CD4-positive, alpha-beta T cell (primary cell): ENCODE measurements around the gene MAPT. TPM values are rescaled to one million over a fixed set of nuclear protein-coding genes. Genes with fewer than 3 reads are reported as not detected.

Experiments
- ATAC-seq: fragments of 200-7000 bp; cut with Tn5 transposase; one replicate; pipeline ENCODE4 v1.10.0; 2022; ENCODE audit warnings: mild to moderate bottlenecking; ENCODE audit not compliant: poor library complexity
- CTCF ChIA-PET: fragments of 350-600 bp; sonication (Branson Sonifier 250); formaldehyde crosslinking; loops from one replicate; lab custom pipeline; 2021; ENCODE audit warnings: antibody characterized with exemption, inconsistent platforms; lab: Charles Lee
- POLR2A ChIA-PET: fragments of 350-600 bp; sonication (Branson Sonifier 250); formaldehyde crosslinking; loops from one replicate; lab custom pipeline; 2021; ENCODE audit warnings: antibody characterized with exemption, inconsistent platforms; lab: Charles Lee
- DNase-seq, 14 experiments: peaks; one replicate each; pipeline ENCODE4 v3.0.0-alpha.2; 2013 to 2020; ENCODE audit warnings: mixed read lengths in 2 of 14
- H3K27ac ChIP-seq, 2 donors: one replicate each; pipeline versions ENCODE4 v1.5.1 to v1.7.0; 2013; ENCODE audit warnings: low read length in 2 of 2, low read depth in 1 of 2, mild to moderate bottlenecking in 1 of 2
- H3K27me3 ChIP-seq, 2 experiments: 1 replicate in 1 of 2; 2 replicates in 1 of 2; pipeline versions ENCODE4 v1.6.1 to v1.7.0; 2013; ENCODE audit warnings: low read length in 2 of 2, control low read depth in 1 of 2, mild to moderate bottlenecking in 1 of 2, moderate library complexity in 1 of 2; ENCODE audit not compliant: insufficient read depth in 2 of 2, control insufficient read depth in 1 of 2
- H3K36me3 ChIP-seq: one replicate; pipeline ENCODE4 v1.6.1; 2013; ENCODE audit warnings: low read length, control low read depth; ENCODE audit not compliant: insufficient read depth
- H3K4me1 ChIP-seq: one replicate; pipeline ENCODE4 v1.6.1; 2013; ENCODE audit warnings: low read length, control low read depth; ENCODE audit not compliant: insufficient read depth
- H3K4me3 ChIP-seq: one replicate; pipeline ENCODE4 v1.5.1; 2013; ENCODE audit warnings: mild to moderate bottlenecking, low read length, moderate library complexity
- H3K9me3 ChIP-seq, 2 experiments: 1 replicate in 1 of 2; 2 replicates in 1 of 2; pipeline versions ENCODE4 v1.6.1 to v1.7.0; 2013; ENCODE audit warnings: low read length in 2 of 2, mild to moderate bottlenecking in 2 of 2, control low read depth in 1 of 2, moderate library complexity in 1 of 2; ENCODE audit not compliant: control insufficient read depth in 1 of 2, insufficient read depth in 1 of 2
- H3K27ac Mint-ChIP-seq: one replicate; pipeline ENCODE4 v1.8.0; 2020; ENCODE audit warnings: mixed read lengths
- H3K27me3 Mint-ChIP-seq: one replicate; pipeline ENCODE4 v1.8.0; 2021; ENCODE audit warnings: mixed read lengths
- H3K36me3 Mint-ChIP-seq: one replicate; pipeline ENCODE4 v1.8.0; 2021; ENCODE audit warnings: low read depth, mixed read lengths
- H3K4me1 Mint-ChIP-seq: one replicate; pipeline ENCODE4 v1.8.0; 2021; ENCODE audit warnings: low read depth, mixed read lengths
- H3K4me3 Mint-ChIP-seq: one replicate; pipeline ENCODE4 v1.8.0; 2020; ENCODE audit warnings: mild to moderate bottlenecking, mixed read lengths
- H3K9me3 Mint-ChIP-seq: one replicate; pipeline ENCODE4 v1.8.0; 2020; ENCODE audit warnings: mixed read lengths
- intact Hi-C, 2 experiments: fragments of 100-400 bp; cut with DNase I in 1 of 2; cut with micrococcal nuclease in 1 of 2; formaldehyde crosslinking; loops; one replicate each; pipeline versions ENCODE4 v1.15.1 to v1.9.0; 2023 to 2025; cut with DNase I, micrococcal nuclease
- total RNA-seq, 174 experiments: library from RNA in 2 of 174; stranded (reverse) in 2 of 174; gene quantifications; one replicate each; pipeline ENCODE4 v1.2.3 and lab custom pipeline; 2021 to 2026
- TF ChIP-seq, protein P1 (sequence below): fragments of 200-600 bp; IDR thresholded peaks from one replicate; pipeline ENCODE4 v1.8.0; 2022; ENCODE audit warnings: antibody characterized with exemption, mild to moderate bottlenecking

MAPT gene
- total RNA-seq, 2 experiments from 2014 or later = 0.41 to 0.53 TPM

DNA sequence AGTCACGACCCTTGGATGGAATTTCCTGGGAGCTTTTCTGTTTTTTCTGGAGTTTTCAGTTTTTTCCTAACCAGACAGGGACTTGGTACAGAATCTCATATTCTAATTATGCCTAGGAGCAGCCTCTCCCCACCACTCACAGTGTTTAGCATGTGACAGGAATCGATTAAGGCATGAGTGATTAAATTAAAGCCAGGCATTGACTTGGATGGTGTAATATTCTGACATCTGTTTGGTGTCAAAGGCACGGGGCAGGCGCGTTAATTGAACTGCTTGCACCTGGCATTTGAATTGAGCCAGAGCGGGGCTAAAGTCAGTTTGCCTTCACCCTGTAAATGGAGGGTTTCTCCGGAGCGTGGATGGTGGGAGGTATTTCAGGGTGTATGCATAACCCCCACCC is 11.9 kb downstream of the MAPT start:
- ATAC-seq = no peak
- CTCF ChIA-PET = no interaction called here
- no peak for DNase-seq
- Mint-ChIP-seq H3K36me3 (no peaks in the 10 kb centered on the region), H3K9me3 (no peaks in the 10 kb centered on the region), H3K4me3 (no peak overlapping the region), H3K27ac (no peak overlapping the region), H3K27me3 (peaks cover 47% of the 10 kb centered on the region), H3K4me1 (peaks cover 14% of the 10 kb centered on the region)
- Histone ChIP-seq H3K27ac (no peak overlapping the region), H3K9me3 (peaks cover 0 to 1% of the 10 kb centered on the region in 2 experiments), H3K4me1 (peaks cover 6% of the 10 kb centered on the region), H3K4me3 (no peak overlapping the region), H3K27me3 (peaks cover 7 to 20% of the 10 kb centered on the region in 2 experiments), H3K36me3 (no peaks in the 10 kb centered on the region)
- intact Hi-C loops = no loop called here
- POLR2A ChIA-PET = no interaction called here
- TF ChIP-seq, protein P1, sequence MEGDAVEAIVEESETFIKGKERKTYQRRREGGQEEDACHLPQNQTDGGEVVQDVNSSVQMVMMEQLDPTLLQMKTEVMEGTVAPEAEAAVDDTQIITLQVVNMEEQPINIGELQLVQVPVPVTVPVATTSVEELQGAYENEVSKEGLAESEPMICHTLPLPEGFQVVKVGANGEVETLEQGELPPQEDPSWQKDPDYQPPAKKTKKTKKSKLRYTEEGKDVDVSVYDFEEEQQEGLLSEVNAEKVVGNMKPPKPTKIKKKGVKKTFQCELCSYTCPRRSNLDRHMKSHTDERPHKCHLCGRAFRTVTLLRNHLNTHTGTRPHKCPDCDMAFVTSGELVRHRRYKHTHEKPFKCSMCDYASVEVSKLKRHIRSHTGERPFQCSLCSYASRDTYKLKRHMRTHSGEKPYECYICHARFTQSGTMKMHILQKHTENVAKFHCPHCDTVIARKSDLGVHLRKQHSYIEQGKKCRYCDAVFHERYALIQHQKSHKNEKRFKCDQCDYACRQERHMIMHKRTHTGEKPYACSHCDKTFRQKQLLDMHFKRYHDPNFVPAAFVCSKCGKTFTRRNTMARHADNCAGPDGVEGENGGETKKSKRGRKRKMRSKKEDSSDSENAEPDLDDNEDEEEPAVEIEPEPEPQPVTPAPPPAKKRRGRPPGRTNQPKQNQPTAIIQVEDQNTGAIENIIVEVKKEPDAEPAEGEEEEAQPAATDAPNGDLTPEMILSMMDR = no peak

DNA sequence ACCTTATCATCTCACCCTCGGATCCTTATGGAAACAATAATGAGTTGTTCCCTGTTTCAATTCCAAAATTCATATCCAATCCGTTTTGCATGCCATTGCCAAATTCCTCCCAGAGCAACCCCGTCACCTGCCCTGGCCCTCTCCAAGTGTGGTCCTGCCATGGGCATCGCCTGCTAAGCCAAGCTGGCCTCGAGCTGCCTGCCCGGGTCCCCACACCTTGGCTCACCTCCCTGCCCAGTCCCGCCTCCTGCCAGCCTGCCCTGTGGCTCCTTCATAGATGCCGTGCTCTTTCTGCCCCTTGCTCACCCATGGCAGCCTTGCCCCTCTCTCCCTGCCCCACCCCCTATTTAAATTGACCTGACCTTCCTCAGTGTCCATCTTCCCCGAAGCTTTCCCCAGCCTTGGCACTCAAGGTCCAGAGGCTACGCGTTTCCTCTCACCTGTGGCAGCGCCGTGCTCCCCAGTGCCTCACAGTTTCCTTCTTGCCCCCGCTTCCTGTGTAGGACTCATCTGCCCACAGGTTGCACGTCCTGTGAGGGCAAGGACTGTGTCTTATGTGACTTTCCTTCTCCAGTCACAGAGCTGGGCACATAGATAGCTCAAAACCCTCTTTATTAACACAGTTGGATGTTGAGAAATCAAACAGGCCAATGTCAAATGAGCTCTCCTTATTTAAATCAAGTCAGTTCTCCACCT is 12.7 kb downstream of the MAPT start:
- no peak for ATAC-seq

DNA sequence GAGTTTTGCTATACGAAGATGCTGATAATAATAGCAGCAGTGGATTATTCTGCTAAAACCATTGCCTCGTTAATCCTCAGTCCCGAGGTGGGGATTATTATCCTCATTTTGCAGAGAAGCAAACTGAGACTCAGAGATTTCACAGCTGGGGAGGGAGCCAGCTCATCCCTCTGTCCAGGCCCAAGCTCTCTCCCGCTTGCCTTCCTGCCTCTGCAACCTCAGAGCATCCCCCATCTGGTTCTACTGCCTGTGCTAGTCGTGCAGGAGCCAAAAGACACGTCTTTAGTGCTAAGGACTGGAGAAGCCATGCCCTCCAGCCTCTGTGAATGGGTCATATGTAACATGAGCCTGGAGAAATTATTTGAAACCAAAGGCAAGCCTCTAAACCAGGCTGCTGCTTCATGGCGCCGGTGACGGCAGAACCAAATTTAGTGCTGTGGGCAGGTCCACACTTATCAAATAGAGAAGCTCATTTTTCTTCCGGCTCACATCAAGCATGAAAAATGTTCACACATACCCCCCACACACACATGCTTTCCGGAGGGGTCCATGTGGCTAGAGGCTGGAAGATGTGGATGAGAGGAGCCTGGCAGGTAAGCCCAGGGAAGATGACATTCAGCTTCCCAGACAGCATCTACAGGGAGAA is 13.5 kb downstream of the MAPT start:
- no peak for DNase-seq
- TF ChIP-seq, protein P1 = no peak
- POLR2A ChIA-PET = no interaction called here
- Histone ChIP-seq H3K27ac (no peak overlapping the region), H3K36me3 (no peaks in the 10 kb centered on the region), H3K27me3 (peaks cover 4 to 11% of the 10 kb centered on the region in 2 experiments), H3K4me3 (no peak overlapping the region), H3K9me3 (peaks cover 5 to 7% of the 10 kb centered on the region in 2 experiments), H3K4me1 (peaks cover 6% of the 10 kb centered on the region)
- Mint-ChIP-seq H3K27ac (no peak overlapping the region), H3K36me3 (no peaks in the 10 kb centered on the region), H3K9me3 (peaks cover 4% of the 10 kb centered on the region), H3K4me3 (no peak overlapping the region), H3K27me3 (peaks cover 30% of the 10 kb centered on the region), H3K4me1 (peaks cover 14% of the 10 kb centered on the region)
- ATAC-seq = no peak
- CTCF ChIA-PET = no interaction called here
- intact Hi-C loops = no loop called here

More for the DNA sequence above, 12.7 kb downstream of the MAPT start:
- intact Hi-C loops = no loop called here
- no peaks in the 10 kb centered on the region for H3K36me3 Mint-ChIP-seq
- Histone ChIP-seq H3K9me3 (peaks cover 0 to 5% of the 10 kb centered on the region in 2 experiments), H3K27me3 (peaks cover 6 to 18% of the 10 kb centered on the region in 2 experiments), H3K27ac (no peak overlapping the region), H3K36me3 (no peaks in the 10 kb centered on the region), H3K4me3 (no peak overlapping the region), H3K4me1 (peaks cover 6% of the 10 kb centered on the region)
- TF ChIP-seq, protein P1 = no peak
- no peak overlapping the region for H3K4me3 Mint-ChIP-seq
- peak in 2 of 14 experiments; percentile 26 to 27 for DNase-seq
- H3K27ac Mint-ChIP-seq = no peak overlapping the region
- peaks cover 1% of the 10 kb centered on the region for H3K9me3 Mint-ChIP-seq
- peaks cover 38% of the 10 kb centered on the region for H3K27me3 Mint-ChIP-seq
- CTCF ChIA-PET = no interaction called here
- POLR2A ChIA-PET = no interaction called here
- H3K4me1 Mint-ChIP-seq = peaks cover 14% of the 10 kb centered on the region
